Erythroblast (primary cell): ENCODE results near the gene RCN2.

Experiments used
- GATA1 ChIP-seq: IDR thresholded peaks from 2 replicates; pipeline ENCODE4 v1.6.1; 2011; ENCODE audit warnings: low read depth, mild to moderate bottlenecking, control low read depth, low read length, moderate library complexity
- POLR2A ChIP-seq: IDR thresholded peaks from 2 replicates; pipeline ENCODE4 v1.6.1; 2011; ENCODE audit warnings: mild to moderate bottlenecking, low read length

- TF ChIP-seq POLR2A: no peak
- TF ChIP-seq GATA1: no peak
Measured at GRCh38 chr15:76953913-76954312, 22.4 kb downstream of the RCN2 start.
